Stimulated activated CD8-positive, alpha-beta memory T cell treated with anti-CD3 and anti-CD28 coated beads, Interleukin-12 subunit alpha, Interleukin-12 subunit beta, amount 100 ng/mL, for 1 hour (primary cell): ENCODE results near the gene LMNB1.
"Not testable (repeated sequence)": the region's sequence is repeated elsewhere in the genome, so short reads cannot be mapped to it uniquely, and the experiment has no call there.

Source experiments
- DNase-seq: peaks from one replicate; pipeline ENCODE4 v3.0.0-alpha.2; 2020; ENCODE audit warnings: low read depth

Gene LMNB1

DNA sequence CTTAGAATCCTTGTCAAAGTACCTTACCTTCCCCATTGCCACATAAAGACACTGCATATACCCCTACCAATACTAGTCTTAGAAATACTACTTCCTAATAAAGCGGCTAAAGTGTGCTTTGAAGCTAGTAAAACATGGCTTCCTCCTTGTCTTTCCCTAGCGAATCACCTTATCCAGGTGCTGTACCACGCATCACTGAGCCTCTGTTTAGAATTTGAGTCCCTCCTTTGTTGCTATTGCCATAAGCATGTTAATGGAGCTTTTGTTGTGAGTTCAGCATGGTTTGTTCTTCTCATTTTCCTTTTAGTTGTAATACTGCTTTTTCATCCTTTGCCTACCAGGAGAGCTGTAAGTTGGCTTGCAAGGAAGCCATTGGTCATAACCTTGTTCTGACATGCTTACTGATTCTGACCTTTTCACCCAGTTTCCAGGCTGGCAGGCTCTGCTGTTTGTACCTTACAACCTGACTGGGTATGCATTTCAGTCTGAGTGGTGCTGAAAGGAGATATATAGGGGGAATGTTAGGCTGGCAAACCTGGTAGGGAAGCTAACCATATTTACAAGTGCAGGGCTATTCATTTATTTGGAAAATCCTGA lies 49.8 kb downstream of the LMNB1 start:
- no peak for DNase-seq

DNA sequence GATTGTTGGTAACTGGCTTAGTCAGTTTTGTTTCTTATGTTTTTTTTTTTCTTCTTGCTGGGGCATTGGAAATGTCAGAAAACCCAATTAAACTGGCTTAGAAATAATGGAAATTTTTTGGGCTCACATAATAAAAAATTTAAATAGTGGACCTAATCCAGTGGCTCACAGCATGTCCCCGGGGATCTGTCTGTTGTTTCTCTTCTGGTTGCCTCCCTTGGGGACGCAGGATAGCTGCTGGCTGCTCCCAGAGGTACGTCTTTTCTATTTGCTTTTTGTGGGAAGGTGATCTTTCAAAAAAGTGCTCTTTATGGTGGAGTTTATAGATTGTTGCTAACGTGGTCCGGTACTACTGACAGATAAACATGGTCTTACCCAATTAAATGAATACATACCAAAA lies 52.2 kb downstream of the LMNB1 start:
- no peak for DNase-seq

DNA sequence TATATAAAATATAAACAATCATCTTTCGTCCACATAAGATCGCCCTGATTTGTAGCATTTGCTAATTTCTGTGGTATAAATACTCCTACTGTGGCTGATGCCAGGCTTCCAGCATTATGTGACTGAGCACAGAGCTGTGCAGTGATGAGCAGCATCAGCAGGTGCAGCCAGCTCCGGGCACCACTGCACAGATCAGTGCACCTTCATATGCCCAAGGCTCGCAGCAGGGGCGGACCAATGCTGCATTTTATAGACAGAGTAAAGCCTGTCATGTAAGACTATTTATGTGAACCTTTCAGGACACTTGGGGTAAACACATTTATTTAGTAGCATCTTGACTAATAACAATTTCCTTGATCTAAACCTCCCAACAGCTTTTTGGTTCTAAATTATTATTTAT lies 53.1 kb downstream of the LMNB1 start:
- no peak for DNase-seq

DNA sequence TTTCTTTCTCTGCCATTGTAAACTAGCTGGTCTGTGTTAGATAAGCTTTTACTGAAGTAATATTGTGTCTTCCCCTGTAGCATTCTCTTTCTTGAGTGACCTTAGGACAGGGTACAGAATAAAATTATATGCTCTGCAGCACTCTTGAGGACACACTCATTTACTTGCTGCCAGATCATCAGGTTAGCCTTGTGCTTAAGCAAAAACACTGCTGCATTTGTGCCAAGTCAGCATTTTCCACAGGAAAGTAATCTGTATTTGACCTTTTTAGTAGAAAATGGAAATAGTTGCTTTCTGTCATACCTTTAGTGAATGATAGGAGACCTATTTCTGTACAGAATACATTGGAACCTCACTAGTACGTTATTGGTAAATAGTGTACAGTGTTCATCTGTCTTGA lies 54.2 kb downstream of the LMNB1 start:
- no peak for DNase-seq

DNA sequence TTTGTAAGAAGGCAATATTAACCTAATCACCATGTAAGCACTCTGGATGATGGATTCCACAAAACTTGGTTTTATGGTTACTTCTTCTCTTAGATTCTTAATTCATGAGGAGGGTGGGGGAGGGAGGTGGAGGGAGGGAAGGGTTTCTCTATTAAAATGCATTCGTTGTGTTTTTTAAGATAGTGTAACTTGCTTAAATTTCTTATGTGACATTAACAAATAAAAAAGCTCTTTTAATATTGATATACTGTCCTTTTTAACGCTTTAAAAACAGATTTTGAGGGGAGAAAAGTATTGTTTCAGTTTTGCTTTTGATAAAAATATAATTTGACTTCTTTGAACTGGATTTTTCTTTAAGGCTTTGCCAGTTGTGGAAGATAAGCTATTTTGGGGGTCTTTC lies 59.8 kb downstream of the LMNB1 start:
- DNase-seq = no peak

DNA sequence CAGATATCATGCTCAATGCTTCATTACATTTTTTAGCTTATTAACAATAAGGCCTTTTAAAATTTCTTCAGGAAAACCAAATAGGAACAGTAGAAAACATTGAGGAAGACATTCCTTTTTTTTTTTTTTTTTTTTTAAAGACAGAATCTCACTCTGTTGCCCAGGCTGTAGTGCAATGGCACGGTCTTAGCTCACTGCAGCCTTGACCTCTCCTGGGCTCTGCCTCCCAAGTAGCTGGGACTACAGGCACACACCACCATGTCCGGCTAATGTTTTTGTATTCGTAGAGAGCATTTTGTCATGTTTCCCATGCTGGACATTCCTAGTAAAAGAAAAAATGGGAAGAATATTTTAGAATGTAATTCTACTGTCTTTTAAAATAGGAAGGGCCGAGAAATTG lies 60.3 kb downstream of the LMNB1 start:
- no peak for DNase-seq

DNA sequence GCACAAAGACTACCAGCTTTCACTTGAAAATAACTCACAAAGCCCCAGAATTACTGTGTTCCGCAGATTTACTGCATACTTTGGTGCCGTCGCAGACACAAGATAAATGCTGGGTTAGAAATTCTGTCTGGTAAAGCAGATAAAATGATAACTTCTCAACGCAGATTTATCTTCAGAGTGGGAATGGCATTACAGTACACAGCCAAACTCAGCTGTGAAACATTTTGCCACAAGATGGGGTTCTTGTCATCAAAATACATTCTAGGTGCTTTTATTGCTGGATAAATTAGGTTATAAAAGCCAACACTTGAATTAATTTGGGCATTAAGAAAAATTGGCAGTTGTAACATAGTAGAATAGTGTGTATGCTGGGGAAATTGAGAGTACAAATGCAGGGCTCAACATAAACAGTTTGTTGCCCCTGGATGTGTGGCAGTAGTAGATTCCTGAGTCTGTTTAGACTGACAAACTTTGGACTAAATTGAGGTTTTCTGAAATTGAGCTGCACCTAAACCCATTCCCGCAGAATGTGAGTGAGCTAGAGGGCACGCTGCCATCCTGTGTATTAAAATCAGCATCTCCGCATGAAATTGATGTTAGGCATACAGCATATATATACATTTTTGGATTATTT lies 61.1 kb downstream of the LMNB1 start:
- DNase-seq = no peak

DNA sequence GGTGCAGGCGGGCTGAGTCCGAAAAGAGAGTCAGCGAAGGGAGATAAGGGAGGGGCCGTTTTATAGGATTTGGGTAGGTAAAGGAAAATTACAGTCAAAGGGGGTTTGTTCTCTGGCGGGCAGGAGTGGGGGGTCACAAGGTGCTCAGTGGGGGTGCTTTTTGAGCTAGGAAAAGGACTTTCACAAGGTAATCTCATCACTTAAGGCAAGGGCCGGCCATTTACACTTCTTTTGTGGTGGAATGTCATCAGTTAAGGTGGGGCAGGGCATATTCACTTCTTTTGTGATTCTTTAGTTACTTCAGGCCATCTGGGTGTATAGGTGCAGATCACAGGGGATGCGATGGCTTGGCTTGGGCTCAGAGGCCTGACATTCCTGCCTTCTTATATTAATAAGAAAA lies 62.5 kb downstream of the LMNB1 start:
- DNase-seq = not testable (repeated sequence)

DNA sequence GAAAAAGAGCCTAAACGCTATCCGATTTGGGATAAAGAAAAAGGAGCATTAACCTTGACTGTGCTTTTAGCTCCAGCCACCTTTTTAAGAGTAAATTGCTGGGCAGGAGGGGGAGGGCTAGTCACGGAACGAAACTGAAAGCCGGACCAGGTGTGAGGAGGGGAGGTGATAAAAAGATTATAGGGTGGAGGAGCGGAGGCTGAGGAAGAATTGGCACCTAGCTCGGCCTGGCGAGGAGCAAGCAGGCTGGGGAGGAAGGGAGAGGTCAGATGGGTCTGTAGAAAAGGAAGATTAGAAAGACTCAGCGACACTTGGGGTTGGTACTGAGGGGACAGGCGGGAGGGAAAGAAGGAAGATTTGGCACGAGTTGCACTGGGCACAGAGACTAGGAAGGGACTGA lies 66.4 kb downstream of the LMNB1 start:
- not testable (repeated sequence) for DNase-seq

DNA sequence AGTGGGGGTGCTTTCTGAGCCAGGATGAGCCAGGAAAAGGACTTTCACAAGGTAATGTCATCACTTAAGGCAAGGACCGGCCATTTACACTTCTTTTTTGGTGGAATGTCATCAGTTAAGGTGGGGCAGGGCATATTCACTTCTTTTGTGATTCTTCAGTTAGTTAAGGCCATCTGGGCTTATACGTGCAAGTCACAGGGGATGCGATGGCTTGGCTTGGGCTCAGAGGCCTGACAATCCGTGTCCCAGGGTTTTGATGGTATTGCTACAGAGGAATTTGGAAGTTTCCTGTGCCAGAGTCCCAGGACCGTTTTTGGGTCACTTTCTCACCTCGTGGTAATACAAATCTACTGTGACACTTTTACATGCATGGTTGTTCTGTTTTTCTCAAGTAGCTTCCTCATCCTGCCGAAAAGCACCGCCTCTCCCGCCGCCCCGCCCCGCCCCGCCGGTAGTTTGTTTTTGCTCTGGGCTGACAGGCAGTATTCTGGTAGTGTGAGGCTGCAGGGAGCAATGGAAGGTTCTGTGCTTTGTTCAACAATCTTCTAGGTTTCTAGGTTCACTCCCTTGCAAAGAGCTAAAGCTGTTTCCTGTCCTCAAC lies 68.6 kb downstream of the LMNB1 start:
- peak; percentile 50 for DNase-seq

DNA sequence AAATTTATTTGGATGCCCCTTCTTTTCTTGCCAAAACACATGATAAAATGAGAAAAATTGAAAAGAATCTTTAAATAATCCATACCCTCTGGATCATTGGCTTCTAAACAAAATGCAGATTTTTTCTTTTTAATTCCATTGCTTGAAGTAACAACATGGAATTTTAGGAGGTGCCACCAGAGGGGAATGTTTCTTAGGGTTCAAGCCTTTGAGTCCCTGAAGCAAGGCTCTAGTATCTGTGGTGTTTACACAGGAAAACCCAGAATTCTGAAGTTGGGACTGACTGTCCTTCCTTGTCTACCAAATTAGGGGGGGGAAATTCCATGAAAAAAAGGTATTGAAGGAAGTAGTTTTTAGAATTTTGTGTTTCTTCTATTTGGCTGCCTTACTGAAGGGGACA lies 69.4 kb downstream of the LMNB1 start:
- DNase-seq = no peak

DNA sequence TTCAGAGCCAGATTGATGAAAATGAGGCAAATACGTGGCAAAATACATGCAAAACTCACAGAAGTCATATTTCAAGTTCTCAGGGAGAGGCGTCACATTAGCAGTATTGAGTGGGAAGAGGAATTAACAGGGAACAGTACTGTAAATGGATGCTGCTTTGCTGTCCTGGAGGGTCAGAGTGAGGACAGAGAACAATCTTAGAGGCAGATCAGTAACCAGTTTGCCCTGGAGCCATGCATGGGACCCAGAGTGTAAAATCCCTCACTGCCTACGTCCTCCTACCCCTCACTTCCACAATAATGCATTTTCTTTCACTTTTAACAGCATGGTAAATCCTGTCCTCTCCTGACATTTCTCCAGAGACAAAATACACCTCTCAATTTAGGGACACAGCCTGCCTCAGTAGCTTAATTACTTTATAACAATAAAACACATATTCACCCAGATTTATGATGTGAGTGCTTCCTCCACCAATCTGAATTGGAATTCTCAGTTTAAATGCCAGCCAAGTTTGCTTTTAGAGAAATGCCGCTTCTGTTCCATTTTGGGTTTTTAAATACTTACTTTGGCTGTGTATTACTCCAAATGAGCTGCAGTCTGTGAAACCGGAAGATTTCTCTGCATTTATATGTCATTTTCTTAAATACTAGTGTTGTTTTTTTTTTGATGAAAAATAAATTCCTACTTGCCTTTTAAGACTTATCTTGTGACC lies 70.0 kb downstream of the LMNB1 start:
- no peak for DNase-seq

DNA sequence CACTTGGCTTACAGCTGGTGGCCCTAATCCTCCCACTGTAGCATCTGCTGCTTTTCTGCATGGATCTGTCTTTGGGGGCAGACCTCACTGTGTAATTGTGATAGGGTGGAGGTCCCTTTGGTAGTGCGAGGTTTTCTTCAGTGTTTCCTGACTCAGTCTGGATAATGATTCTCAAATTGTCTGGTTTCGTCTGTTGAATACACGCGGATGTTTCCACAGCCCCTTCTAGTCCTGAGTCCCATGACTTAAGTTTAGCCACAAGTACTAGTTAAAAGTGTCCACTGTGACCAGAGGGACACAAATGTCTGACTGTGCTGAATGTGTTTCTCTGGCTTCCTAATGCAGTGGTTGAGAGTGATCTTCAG lies 70.5 kb downstream of the LMNB1 start:
- DNase-seq = no peak

DNA sequence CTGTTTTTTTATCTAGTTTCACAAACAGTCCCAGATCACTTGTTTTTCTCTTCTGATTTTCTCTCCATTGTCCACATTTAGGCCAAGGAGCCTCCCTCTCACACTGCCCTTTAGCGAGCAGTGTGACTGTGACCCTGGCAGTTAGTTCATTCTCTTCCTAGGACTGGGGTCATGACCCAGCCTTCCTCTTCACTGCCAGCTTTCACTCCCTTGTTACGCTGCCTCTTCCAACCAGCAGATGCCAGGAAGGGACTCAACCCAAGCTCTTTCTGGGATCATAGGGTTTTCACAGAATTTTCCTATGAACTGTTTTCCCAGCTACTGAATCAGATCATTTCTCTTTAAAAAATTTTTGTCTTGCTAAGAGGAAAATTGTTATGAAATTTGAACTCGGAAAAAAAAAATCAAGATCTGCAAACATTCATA lies 70.9 kb downstream of the LMNB1 start:
- no peak for DNase-seq

DNA sequence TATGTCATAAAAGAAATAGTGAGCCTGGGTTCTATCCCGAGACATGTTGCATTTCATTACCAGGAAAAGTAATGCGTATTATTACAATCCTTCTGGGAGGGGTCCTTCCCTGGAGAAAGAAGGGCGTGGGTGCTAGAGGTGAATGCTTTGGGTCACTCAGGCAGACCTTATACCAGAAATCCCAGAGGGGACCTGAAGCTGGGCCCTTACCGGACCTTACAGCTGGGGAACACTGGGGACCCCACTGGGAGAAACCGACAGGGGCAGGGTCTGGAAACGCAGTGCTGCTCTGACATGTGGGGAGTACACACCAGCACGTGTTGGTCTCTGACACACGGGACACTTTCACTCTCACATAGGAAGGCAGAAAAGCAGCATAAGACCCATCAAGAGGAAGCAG lies 71.3 kb downstream of the LMNB1 start:
- DNase-seq = no peak

DNA sequence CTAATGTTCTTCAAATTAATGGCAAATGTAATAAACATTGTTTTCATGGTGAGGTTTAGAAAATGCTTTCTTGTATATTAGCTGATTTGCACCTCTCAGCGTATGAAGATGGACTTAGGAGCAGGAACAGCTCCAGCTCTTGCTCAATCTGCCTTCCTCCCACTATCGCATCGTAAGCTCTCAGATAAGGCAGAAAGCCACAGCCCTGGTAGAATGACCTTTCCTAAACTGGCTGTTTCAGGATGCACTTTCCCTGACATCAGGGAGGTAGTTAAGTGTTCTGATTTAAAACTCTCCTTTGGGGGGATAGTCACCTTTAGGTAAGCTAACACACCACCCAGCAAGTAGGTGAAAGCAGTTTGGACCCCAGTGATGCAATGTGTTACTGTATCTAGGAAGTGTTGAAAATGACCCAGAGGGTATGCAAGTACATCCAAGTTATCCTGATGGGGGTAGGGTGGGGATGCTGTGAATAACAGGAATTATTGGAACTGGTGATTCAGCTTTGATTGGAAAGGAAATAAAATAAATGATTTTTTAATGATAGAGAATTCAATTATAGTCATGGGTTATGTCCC lies 72.3 kb downstream of the LMNB1 start:
- no peak for DNase-seq

DNA sequence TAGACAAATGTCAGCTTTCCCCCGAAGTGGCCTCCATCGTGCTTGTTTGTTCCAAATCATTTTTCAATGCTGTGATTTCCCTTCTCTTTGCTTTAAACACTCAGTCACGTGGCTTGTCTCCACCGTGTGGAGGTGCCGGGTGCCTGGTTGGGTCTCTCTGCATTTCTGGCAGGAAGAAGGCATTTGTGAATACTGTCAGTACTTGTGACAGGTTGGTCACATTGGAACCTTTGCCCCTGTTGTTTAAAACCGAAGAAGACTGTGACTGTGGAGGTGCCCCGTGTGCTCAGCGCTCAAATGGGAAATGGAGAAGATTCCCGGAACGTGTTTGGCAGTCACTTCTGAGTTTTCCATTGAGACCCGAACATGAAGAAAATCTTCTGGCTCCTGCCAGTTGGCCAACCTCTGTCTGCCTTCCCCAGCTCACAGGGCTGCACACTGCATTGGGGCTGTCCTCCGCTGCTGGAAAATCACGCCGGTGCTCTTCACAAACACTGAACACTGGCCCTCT lies 74.6 kb downstream of the LMNB1 start:
- DNase-seq = no peak

DNA sequence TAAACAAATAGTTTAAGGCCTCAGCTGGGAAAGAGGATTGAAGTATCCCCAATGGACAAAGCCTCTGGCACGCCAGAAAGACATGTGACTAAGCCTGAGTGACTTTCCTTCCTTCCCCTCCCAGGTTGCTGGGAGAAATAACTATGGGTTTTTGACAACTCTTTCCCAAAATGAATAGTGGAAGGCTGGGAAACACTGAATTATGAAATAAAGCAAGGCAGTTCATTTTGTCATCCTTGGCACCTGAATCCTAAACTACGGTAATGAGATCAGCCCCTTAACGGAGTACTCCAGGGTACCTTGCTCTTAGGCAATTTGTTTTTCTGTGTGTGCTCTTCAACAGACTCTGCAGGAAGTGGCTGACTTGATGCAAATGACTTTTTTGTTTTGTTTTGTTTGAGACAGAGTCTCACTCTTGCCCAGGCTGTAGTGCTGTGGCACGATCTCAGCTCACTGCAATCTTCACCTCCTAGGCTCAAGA lies 75.2 kb downstream of the LMNB1 start:
- DNase-seq = no peak

DNA sequence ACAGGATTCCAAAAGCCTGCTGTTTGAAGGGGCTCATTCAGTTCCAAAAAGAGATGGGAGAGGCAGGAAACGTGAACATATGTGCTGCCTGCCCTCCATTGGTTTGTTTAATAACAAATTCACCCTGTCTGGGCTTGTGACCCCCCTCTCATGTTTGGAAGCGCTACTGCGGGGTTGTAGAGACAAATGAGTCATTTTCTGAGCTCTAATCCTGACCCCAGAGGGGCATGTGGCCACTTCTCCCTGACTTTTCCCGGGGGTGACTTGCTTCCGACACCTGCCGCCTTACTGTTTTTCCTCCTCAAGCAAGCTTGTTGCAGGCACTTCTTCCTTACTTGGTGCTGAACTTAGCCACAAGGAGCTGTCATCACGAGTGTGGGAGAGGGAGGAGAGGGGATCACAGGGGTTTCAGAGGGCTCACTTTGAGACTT lies 75.9 kb downstream of the LMNB1 start:
- DNase-seq = no peak

DNA sequence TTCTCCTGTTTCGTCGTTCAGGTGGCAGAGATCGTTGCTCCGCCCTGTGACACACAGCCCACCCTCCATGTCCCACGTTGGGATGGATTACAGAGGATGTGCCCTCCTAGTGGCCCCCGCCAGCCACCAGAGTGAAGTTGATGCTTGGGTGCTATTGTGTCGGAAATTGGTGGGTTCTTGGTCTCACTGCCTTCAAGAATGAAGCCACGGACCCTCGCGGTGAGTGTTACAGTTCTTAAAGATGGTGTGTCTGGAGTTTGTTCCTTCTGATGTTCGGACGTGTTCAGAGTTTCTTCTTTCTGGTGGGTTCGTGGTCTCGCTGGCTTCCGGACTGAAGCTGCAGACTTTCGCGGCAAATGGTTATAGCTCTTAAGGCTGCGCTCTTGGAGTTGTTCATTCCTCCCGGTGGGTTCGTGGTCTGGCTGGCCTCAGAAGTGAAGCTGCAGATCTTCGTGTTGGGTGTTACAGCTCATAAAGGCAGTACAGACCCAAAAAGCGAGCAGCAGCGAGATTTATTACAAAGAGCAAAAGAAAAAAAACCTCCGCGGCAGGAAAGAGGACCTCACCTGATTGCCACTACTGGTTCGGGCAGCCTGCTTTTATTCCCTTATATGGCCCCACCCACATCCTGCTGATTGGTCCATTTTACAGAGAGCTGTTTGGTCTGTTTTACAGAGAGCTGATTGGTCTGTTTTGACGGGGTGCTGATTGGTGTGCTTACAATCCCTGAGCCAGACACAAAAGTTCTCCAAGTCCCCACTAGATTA lies 76.8 kb downstream of the LMNB1 start:
- DNase-seq = not testable (repeated sequence)

DNA sequence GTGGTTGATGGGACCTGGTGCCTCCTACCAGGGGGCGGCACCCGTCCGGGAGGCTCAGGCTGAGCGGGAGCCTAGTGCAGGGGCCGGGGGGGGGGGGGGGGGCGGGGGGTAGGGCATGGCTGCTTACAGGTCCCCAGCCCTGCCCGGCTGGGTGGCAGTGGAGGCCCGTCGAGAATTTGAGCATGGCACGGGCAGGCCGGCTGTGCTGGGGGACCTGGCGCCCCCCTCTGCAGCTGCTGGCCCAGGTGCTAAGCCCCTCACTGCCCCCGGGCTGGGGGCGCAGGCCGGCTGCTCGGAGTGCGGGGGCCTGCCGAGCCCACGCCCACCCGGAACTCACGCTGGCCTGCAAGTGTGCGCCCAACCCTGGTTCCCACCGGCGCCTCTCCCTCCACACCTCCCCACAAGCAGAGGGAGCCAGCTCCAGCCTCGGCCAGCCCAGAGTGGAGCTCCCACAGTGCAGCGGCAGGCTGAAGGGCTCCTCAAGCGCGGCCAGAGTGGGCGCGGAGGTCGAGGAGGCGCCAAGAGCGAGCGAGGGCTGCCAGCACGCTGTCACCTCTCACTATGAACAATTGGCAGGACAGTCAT lies 77.7 kb downstream of the LMNB1 start:
- no peak for DNase-seq
